ENCODE data around the gene LSM10. TPM values are rescaled to one million over a fixed set of nuclear protein-coding genes. Genes with fewer than 3 reads are reported as not detected.
A peak's percentile ranks its signal among the peaks of the same experiment; 100 is the strongest.

Gene LSM10
- polyA plus RNA-seq, 4 donors: 24.9 to 55.5 (median 50.0) TPM

- H3K4me3 ChIP-seq (ENCODE audit: low read depth in 1 of 3, low read length in 3 of 3): no peak overlapping the region
- 90 to 95% (median 92%) methylated on average over 5 of the region's 5 CpGs for WGBS, 3 donors
- FAIRE-seq (no peak), DNase-seq (no peak)
- no peaks in the 10 kb centered on the region for H3K4me1 ChIP-seq (ENCODE audit: control insufficient read depth in 3 of 3, insufficient read depth in 2 of 3, low read depth in 1 of 3, low read length in 2 of 3)
- no peaks in the 10 kb centered on the region for H3K27me3 ChIP-seq (ENCODE audit: control insufficient read depth in 3 of 3, insufficient read depth in 3 of 3, low read length in 3 of 3)
- H3K27ac ChIP-seq (ENCODE audit: low read depth in 1 of 3, low read length in 2 of 3): no peak overlapping the region
- H3K36me3 ChIP-seq (ENCODE audit: control insufficient read depth in 3 of 3, insufficient read depth in 2 of 3, low read depth in 1 of 3, low read length in 3 of 3): peaks cover 14 to 70% (median 20%) of the 10 kb centered on the region in 3 donors
- no peaks in the 10 kb centered on the region for H3K9me3 ChIP-seq (ENCODE audit: control insufficient read depth in 2 of 2, insufficient read depth in 1 of 2, low read depth in 1 of 2, low read length in 1 of 2)
Observed at GRCh38 chr1:36359383-36359782, 38.3 kb downstream of the LSM10 start.

DNA sequence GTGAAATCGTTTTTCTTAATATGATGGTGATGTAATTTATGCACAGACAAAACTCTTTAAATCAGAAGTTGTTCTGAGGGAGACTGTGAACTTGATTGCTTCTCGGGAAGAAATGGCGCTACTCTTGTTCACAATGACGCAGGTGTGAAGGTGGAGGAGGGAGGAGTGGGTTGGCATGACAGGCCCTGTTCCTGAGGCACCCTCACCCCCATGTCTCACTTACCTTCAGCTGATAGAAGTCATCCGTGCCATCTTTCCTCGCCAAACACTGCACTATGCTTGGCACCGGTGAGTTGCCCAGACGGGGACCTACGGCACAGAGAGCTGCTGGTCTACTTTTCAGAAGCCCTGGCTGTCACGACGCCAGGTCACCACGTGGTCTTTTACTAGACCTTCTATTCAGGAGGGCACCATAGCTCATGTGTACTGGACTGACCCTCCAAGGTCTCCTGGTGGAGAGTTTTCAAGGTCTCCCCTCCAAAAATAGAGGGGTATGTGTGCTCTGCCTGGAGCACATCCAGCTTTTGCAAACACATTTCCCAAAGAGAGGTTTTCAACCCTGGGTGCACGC lies 39.1 kb downstream of the LSM10 start:
- DNase-seq (no peak), FAIRE-seq (no peak)

DNA sequence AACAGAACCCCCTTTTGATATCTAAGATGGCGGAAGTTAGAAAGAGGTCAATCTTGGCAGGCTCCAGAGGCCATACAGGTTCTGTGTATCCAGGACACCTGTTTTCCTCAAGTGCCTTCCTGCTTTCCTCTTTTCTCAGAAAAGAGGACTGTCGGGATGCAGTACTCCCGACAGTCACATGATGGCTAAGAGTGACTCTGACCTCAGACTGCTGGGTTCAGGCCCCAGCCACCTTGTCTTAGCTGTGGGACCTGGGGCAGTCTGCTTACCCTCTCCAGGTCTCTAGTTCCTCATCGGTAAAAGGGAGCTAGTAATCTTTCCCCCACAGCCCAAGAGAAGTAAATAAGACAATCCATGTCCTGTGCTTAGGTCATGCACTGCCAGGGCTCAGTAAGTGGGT lies 41.9 kb downstream of the LSM10 start:
- H3K4me3 ChIP-seq (ENCODE audit: low read depth in 1 of 3, low read length in 3 of 3): no peak overlapping the region
- 70 to 73% (median 72%) methylated on average over 4 of the region's 4 CpGs for WGBS, 3 donors
- H3K4me1 ChIP-seq (ENCODE audit: control insufficient read depth in 3 of 3, insufficient read depth in 2 of 3, low read depth in 1 of 3, low read length in 2 of 3): peaks cover 0 to 6% (median 0%) of the 10 kb centered on the region in 3 donors
- DNase-seq: peak in 1 of 2 donors; percentile 28
- no peaks in the 10 kb centered on the region for H3K9me3 ChIP-seq (ENCODE audit: control insufficient read depth in 2 of 2, insufficient read depth in 1 of 2, low read depth in 1 of 2, low read length in 1 of 2)
- H3K27ac ChIP-seq (ENCODE audit: low read depth in 1 of 3, low read length in 2 of 3): no peak overlapping the region
- H3K27me3 ChIP-seq (ENCODE audit: control insufficient read depth in 3 of 3, insufficient read depth in 3 of 3, low read length in 3 of 3): no peaks in the 10 kb centered on the region
- FAIRE-seq: no peak
- H3K36me3 ChIP-seq (ENCODE audit: control insufficient read depth in 3 of 3, insufficient read depth in 2 of 3, low read depth in 1 of 3, low read length in 3 of 3): peaks cover 12 to 87% (median 15%) of the 10 kb centered on the region in 3 donors

More for the DNA sequence above, 39.1 kb downstream of the LSM10 start:
- H3K27ac ChIP-seq (ENCODE audit: low read depth in 1 of 3, low read length in 2 of 3): no peak overlapping the region
- H3K36me3 ChIP-seq (ENCODE audit: control insufficient read depth in 3 of 3, insufficient read depth in 2 of 3, low read depth in 1 of 3, low read length in 3 of 3): peaks cover 16 to 78% (median 20%) of the 10 kb centered on the region in 3 donors
- H3K9me3 ChIP-seq (ENCODE audit: control insufficient read depth in 2 of 2, insufficient read depth in 1 of 2, low read depth in 1 of 2, low read length in 1 of 2): no peaks in the 10 kb centered on the region
- H3K4me1 ChIP-seq (ENCODE audit: control insufficient read depth in 3 of 3, insufficient read depth in 2 of 3, low read depth in 1 of 3, low read length in 2 of 3): no peaks in the 10 kb centered on the region
- 92 to 94% (median 93%) methylated on average over 13 of the region's 13 CpGs for WGBS, 3 donors
- H3K27me3 ChIP-seq (ENCODE audit: control insufficient read depth in 3 of 3, insufficient read depth in 3 of 3, low read length in 3 of 3): no peaks in the 10 kb centered on the region
- H3K4me3 ChIP-seq (ENCODE audit: low read depth in 1 of 3, low read length in 3 of 3): no peak overlapping the region

GRCh38 chr1:36354486-36354885 lies 43.2 kb downstream of the LSM10 start:
- WGBS, 3 donors: 93 to 96% (median 96%) methylated on average over 11 of the region's 11 CpGs
- DNase-seq: no peak
- Histone ChIP-seq H3K27ac (ENCODE audit: low read depth in 1 of 3, low read length in 2 of 3) (no peak overlapping the region), H3K9me3 (ENCODE audit: control insufficient read depth in 2 of 2, insufficient read depth in 1 of 2, low read depth in 1 of 2, low read length in 1 of 2) (no peaks in the 10 kb centered on the region), H3K36me3 (ENCODE audit: control insufficient read depth in 3 of 3, insufficient read depth in 2 of 3, low read depth in 1 of 3, low read length in 3 of 3) (peaks cover 12 to 90% (median 15%) of the 10 kb centered on the region in 3 donors), H3K4me1 (ENCODE audit: control insufficient read depth in 3 of 3, insufficient read depth in 2 of 3, low read depth in 1 of 3, low read length in 2 of 3) (peaks cover 0 to 6% (median 0%) of the 10 kb centered on the region in 3 donors), H3K4me3 (ENCODE audit: low read depth in 1 of 3, low read length in 3 of 3) (no peak overlapping the region), H3K27me3 (ENCODE audit: control insufficient read depth in 3 of 3, insufficient read depth in 3 of 3, low read length in 3 of 3) (no peaks in the 10 kb centered on the region)
- no peak for FAIRE-seq

DNA sequence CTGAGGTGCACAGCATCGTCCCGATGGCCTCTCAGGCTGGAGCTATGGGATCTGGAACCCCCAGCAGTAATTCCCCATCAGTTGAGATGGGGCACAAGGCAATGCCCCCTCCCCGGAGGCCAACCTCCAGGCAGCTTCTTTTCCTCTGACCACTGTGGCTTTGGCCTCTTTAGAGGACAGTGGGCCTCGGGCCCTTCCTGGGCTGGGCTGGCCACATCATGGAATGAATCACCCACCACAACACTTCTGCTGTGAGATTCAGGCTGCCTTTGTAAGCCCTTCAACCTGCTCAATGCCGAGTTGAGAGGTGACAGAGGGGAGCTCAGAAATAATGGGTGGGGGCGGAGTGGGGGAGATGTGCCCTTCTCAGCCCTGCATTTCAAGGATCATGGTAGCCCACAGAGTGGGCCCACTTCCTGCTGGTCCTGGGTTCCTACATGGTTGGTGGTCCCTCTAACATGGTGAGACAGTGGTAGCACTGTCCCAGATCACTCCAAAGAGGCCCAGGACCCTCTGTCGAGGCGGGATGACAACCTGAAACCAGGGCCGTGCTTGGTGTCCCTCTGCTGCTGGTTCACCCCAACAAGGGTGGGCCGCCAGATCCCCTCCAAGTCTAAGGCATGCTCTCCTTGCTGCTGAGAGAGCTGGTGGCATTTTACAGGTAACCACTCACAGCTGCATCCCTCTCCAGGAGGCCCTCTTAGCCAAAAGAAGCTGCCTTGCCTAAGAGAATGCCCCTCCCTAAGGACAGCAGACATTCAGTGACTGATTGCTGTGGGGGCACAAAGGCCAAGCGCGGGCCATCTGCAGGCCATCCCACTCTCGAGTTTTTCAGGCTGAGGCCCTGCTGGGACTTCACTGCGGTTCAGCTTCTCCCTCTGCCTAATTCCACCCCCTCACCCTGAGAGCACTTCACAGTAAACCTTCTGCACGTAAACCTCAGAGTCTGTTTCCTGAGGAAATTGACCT lies 44.5 kb downstream of the LSM10 start:
- Histone ChIP-seq H3K4me1 (ENCODE audit: control insufficient read depth in 3 of 3, insufficient read depth in 2 of 3, low read depth in 1 of 3, low read length in 2 of 3) (peaks cover 0 to 6% (median 0%) of the 10 kb centered on the region in 3 donors), H3K36me3 (ENCODE audit: control insufficient read depth in 3 of 3, insufficient read depth in 2 of 3, low read depth in 1 of 3, low read length in 3 of 3) (peaks cover 12 to 92% (median 19%) of the 10 kb centered on the region in 3 donors), H3K9me3 (ENCODE audit: control insufficient read depth in 2 of 2, insufficient read depth in 1 of 2, low read depth in 1 of 2, low read length in 1 of 2) (no peaks in the 10 kb centered on the region), H3K27me3 (ENCODE audit: control insufficient read depth in 3 of 3, insufficient read depth in 3 of 3, low read length in 3 of 3) (no peaks in the 10 kb centered on the region), H3K27ac (ENCODE audit: low read depth in 1 of 3, low read length in 2 of 3) (no peak overlapping the region), H3K4me3 (ENCODE audit: low read depth in 1 of 3, low read length in 3 of 3) (no peak overlapping the region)
- DNase-seq (no peak), FAIRE-seq (no peak)
- WGBS, 3 donors: 85 to 93% (median 90%) methylated on average over 14 to 15 of the region's 15 CpGs

DNA sequence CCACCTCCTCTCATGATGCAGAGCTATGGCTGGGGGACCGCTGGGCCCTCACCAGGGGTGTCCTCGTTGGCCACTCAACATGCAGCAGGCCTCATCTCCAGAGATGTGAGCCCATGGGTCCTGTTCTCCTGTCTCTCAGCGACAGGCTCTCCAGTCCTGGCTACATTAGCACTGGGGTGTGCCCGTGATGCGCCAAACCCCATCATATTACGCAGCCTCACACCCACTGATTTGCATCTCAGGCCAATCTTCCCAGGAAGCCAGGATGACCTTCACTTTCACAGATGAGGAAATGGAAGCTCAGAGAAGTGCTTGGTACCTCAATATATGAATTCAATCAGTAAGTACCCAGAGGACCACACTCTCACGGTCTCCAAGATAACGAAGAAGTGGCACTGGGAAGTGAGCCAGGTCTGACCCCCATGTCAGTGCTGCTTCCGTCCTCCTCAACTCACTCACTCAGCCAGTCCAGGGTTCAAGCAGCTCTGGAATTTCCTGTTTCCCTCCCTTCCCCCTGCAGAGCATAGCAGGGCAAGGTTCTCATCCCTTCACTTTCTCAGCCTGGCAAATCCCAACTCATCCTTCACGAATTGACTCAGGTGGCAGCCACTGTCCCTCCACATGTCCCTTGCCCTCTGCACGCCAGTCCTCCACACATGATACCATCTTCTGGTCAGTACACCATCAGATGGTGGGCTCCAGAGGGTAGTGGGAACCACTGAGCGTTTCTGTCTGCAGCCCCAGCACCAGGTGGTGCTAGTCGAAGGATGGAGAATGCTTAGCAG lies 45.4 kb downstream of the LSM10 start:
- Histone ChIP-seq H3K4me1 (ENCODE audit: control insufficient read depth in 3 of 3, insufficient read depth in 2 of 3, low read depth in 1 of 3, low read length in 2 of 3) (peaks cover 0 to 6% (median 0%) of the 10 kb centered on the region in 3 donors), H3K27me3 (ENCODE audit: control insufficient read depth in 3 of 3, insufficient read depth in 3 of 3, low read length in 3 of 3) (no peaks in the 10 kb centered on the region), H3K27ac (ENCODE audit: low read depth in 1 of 3, low read length in 2 of 3) (peak overlapping the region in 1 of 3 donors; percentile 61), H3K4me3 (ENCODE audit: low read depth in 1 of 3, low read length in 3 of 3) (no peak overlapping the region), H3K36me3 (ENCODE audit: control insufficient read depth in 3 of 3, insufficient read depth in 2 of 3, low read depth in 1 of 3, low read length in 3 of 3) (peaks cover 8 to 93% (median 23%) of the 10 kb centered on the region in 3 donors), H3K9me3 (ENCODE audit: control insufficient read depth in 2 of 2, insufficient read depth in 1 of 2, low read depth in 1 of 2, low read length in 1 of 2) (no peaks in the 10 kb centered on the region)
- WGBS, 3 donors: 77 to 92% (median 89%) methylated on average over 13 of the region's 13 CpGs
- DNase-seq (no peak), FAIRE-seq (no peak)

GRCh38 chr1:36351227-36351977 lies 46.3 kb downstream of the LSM10 start:
- Histone ChIP-seq H3K9me3 (ENCODE audit: control insufficient read depth in 2 of 2, insufficient read depth in 1 of 2, low read depth in 1 of 2, low read length in 1 of 2) (no peaks in the 10 kb centered on the region), H3K27me3 (ENCODE audit: control insufficient read depth in 3 of 3, insufficient read depth in 3 of 3, low read length in 3 of 3) (no peaks in the 10 kb centered on the region), H3K4me3 (ENCODE audit: low read depth in 1 of 3, low read length in 3 of 3) (no peak overlapping the region), H3K4me1 (ENCODE audit: control insufficient read depth in 3 of 3, insufficient read depth in 2 of 3, low read depth in 1 of 3, low read length in 2 of 3) (peaks cover 0 to 6% (median 0%) of the 10 kb centered on the region in 3 donors), H3K36me3 (ENCODE audit: control insufficient read depth in 3 of 3, insufficient read depth in 2 of 3, low read depth in 1 of 3, low read length in 3 of 3) (peaks cover 15 to 99% (median 30%) of the 10 kb centered on the region in 3 donors), H3K27ac (ENCODE audit: low read depth in 1 of 3, low read length in 2 of 3) (peak overlapping the region in 1 of 3 donors; percentile 61)
- WGBS, 3 donors: 72 to 91% (median 86%) methylated on average over 14 of the region's 14 CpGs
- DNase-seq (no peak), FAIRE-seq (no peak)
